A549 (cell line): ENCODE data around the gene OGA. TPM values are rescaled to one million over a fixed set of nuclear protein-coding genes. Genes with fewer than 3 reads are reported as not detected.

Experiments used
- ATAC-seq, 2 experiments: fragments of 200-7000 bp in 1 of 2; fragments of >200 bp in 1 of 2; cut with Nextera tagmentation in 1 of 2; cut with Tn5 transposase in 1 of 2; 3 replicates each; pipeline versions ENCODE4 v1.8.0 to v1.9.1; 2018 to 2020; ENCODE audit warnings: mild to moderate bottlenecking in 1 of 2, moderate library complexity in 1 of 2
- CTCF ChIA-PET: fragments of 300-600 bp; sonication (Branson Sonifier 250); formaldehyde crosslinking; extraction: SDS; loops from one replicate; lab custom pipeline; 2021; ENCODE audit warnings: antibody characterized with exemption, inconsistent platforms; lab: Yijun Ruan, JAX
- POLR2A ChIA-PET: fragments of 350-600 bp; formaldehyde crosslinking; extraction: SDS; loops from one replicate; lab custom pipeline; 2021; ENCODE audit warnings: antibody characterized with exemption, inconsistent platforms; lab: Yijun Ruan, JAX
- DNase-seq, 2 experiments: peaks; one replicate each; pipeline versions ENCODE4 v3.0.0 to v3.0.0-alpha.2; 2011 to 2016; ENCODE audit warnings: low read depth in 1 of 2, low spot score in 1 of 2
- FAIRE-seq: peaks from 2 replicates; lab custom pipeline; 2011; peaks lifted over from hg19 to GRCh38; lab: Jason Lieb, UNC
- H3K27ac ChIP-seq, 2 experiments: fragments of >200 bp; sonication (Bioruptor Twin); formaldehyde crosslinking; 3 replicates each; pipeline ENCODE4 v1.5.1; 2016 to 2017
- H3K4me1 ChIP-seq: fragments of >200 bp; sonication (Bioruptor Twin); formaldehyde crosslinking; 3 replicates; pipeline ENCODE4 v1.6.1; 2016
- H3K4me2 ChIP-seq: fragments of >200 bp; sonication (Bioruptor Twin); formaldehyde crosslinking; 3 replicates; pipeline ENCODE4 v1.6.1; 2016
- H3K4me3 ChIP-seq: fragments of >200 bp; sonication (Bioruptor Twin); formaldehyde crosslinking; 3 replicates; pipeline ENCODE4 v1.5.1; 2016
- H3K9me3 ChIP-seq: fragments of >200 bp; sonication (Bioruptor Twin); formaldehyde crosslinking; 3 replicates; pipeline ENCODE4 v1.6.1; 2016
- CEBPB ChIP-seq, 2 experiments: fragments of >200 bp in 1 of 2; sonication (Bioruptor Twin) in 1 of 2; formaldehyde crosslinking in 1 of 2; IDR thresholded peaks; 2 replicates each; pipeline ENCODE4 v1.6.1; 2012 to 2016
- CHD2 ChIP-seq: fragments of 150-350 bp; IDR thresholded peaks from 2 replicates; pipeline ENCODE4 v1.6.1; 2014; ENCODE audit warnings: low read length; ENCODE audit not compliant: partially characterized antibody
- CHD4 ChIP-seq: fragments of 200-600 bp; sonication (generic); IDR thresholded peaks from 2 replicates; pipeline ENCODE4 v1.6.1; 2016; ENCODE audit warnings: antibody characterized with exemption, mild to moderate bottlenecking, borderline replicate concordance
- EP300 ChIP-seq, 2 experiments: fragments of >200 bp; sonication (Bioruptor Twin); formaldehyde crosslinking; IDR thresholded peaks; 2 replicates in 1 of 2; 3 replicates in 1 of 2; pipeline ENCODE4 v1.6.1; 2016 to 2017
- ESRRA ChIP-seq: fragments of 150-350 bp; IDR thresholded peaks from 2 replicates; pipeline ENCODE4 v1.6.1; 2014; ENCODE audit warnings: mild to moderate bottlenecking, low read length, borderline replicate concordance
- FOSL2 ChIP-seq, 2 experiments: fragments of 450-650 bp in 1 of 2; fragments of >200 bp in 1 of 2; sonication (Bioruptor Twin) in 1 of 2; formaldehyde crosslinking; IDR thresholded peaks; 2 replicates each; pipeline versions ENCODE4 v1.5.0 to v1.6.1; 2016 to 2020; ENCODE audit warnings: mild to moderate bottlenecking in 1 of 2, moderate library complexity in 1 of 2
- FOXS1 ChIP-seq: fragments of 250-450 bp; sonication (Bioruptor Pico); IDR thresholded peaks from 2 replicates; pipeline ENCODE4 v1.5.0; 2020; ENCODE audit warnings: mild to moderate bottlenecking, moderate library complexity
- GATA3 ChIP-seq: IDR thresholded peaks from 2 replicates; pipeline ENCODE4 v1.6.1; 2012; ENCODE audit warnings: borderline replicate concordance
- HEYL ChIP-seq: fragments of 250-450 bp; sonication (Bioruptor Pico); IDR thresholded peaks from 2 replicates; pipeline ENCODE4 v1.8.0; 2021; ENCODE audit warnings: mild to moderate bottlenecking, moderate library complexity
- HOXB13 ChIP-seq: fragments of 250-450 bp; sonication (Bioruptor Pico); IDR thresholded peaks from 2 replicates; pipeline ENCODE4 v1.5.0; 2020; ENCODE audit warnings: low read depth, mild to moderate bottlenecking, moderate library complexity
- HOXB5 ChIP-seq: fragments of 250-450 bp; sonication (Bioruptor Pico); IDR thresholded peaks from 2 replicates; pipeline ENCODE4 v1.5.0; 2020; ENCODE audit warnings: mild to moderate bottlenecking, moderate library complexity
- KDM5A ChIP-seq: fragments of 200-600 bp; sonication (generic); IDR thresholded peaks from 2 replicates; pipeline ENCODE4 v1.6.1; 2016; ENCODE audit warnings: antibody characterized with exemption, mild to moderate bottlenecking
- MAX ChIP-seq: IDR thresholded peaks from 2 replicates; pipeline ENCODE4 v1.6.1; 2012
- MYC ChIP-seq: IDR thresholded peaks from 2 replicates; pipeline ENCODE4 v1.6.1; 2012; ENCODE audit warnings: mild to moderate bottlenecking, inconsistent platforms, low read length, improper control_type of control experiment, borderline replicate concordance
- NFE2L2 ChIP-seq: fragments of 150-350 bp; conservative IDR thresholded peaks from 2 replicates; pipeline ENCODE4 v1.6.1; 2014; ENCODE audit warnings: low read length
- PHF8 ChIP-seq: fragments of 200-600 bp; sonication (generic); IDR thresholded peaks from 2 replicates; pipeline ENCODE4 v1.6.1; 2016; ENCODE audit warnings: low read depth, mild to moderate bottlenecking, antibody characterized with exemption, moderate library complexity, borderline replicate concordance
- POLR2AphosphoS2 ChIP-seq: conservative IDR thresholded peaks from 2 replicates; pipeline ENCODE4 v1.6.1; 2012; ENCODE audit warnings: low read length, improper control_type of control experiment, inconsistent platforms
- RAD21 ChIP-seq, 2 experiments: fragments of >200 bp in 1 of 2; sonication (Bioruptor Twin) in 1 of 2; formaldehyde crosslinking in 1 of 2; IDR thresholded peaks in 1 of 2; conservative IDR thresholded peaks in 1 of 2; 2 replicates in 1 of 2; 3 replicates in 1 of 2; pipeline ENCODE4 v1.6.1; 2012 to 2018; ENCODE audit warnings: inconsistent platforms in 1 of 2
- RARB ChIP-seq: fragments of 250-450 bp; sonication (Bioruptor Pico); IDR thresholded peaks from 2 replicates; pipeline ENCODE4 v1.8.0; 2021; ENCODE audit warnings: mild to moderate bottlenecking, moderate library complexity
- RNF2 ChIP-seq: fragments of 200-600 bp; sonication (generic); IDR thresholded peaks from 2 replicates; pipeline ENCODE4 v1.6.1; 2016; ENCODE audit warnings: low read depth, mild to moderate bottlenecking, antibody characterized with exemption, moderate library complexity, borderline replicate concordance
- SMC3 ChIP-seq: fragments of >200 bp; sonication (Bioruptor Twin); formaldehyde crosslinking; IDR thresholded peaks from 3 replicates; pipeline ENCODE4 v1.6.1; 2018; ENCODE audit warnings: inconsistent platforms
- TFCP2L1 ChIP-seq: fragments of 250-450 bp; sonication (Bioruptor Pico); IDR thresholded peaks from 2 replicates; pipeline ENCODE4 v1.5.0; 2021; ENCODE audit warnings: mild to moderate bottlenecking
- ZC3H11A ChIP-seq: fragments of 450-650 bp; IDR thresholded peaks from 2 replicates; pipeline ENCODE4 v1.6.1; 2014; ENCODE audit warnings: antibody characterized with exemption, mild to moderate bottlenecking
- ZNF302 ChIP-seq: fragments of 250-450 bp; sonication (Bioruptor Pico); IDR thresholded peaks from 2 replicates; pipeline ENCODE4 v1.9.0; 2021; ENCODE audit warnings: inconsistent platforms, mild to moderate bottlenecking, moderate library complexity
- ZSCAN20 ChIP-seq: fragments of 250-450 bp; sonication (Bioruptor Pico); IDR thresholded peaks from 2 replicates; pipeline ENCODE4 v1.8.0; 2022; ENCODE audit warnings: mild to moderate bottlenecking, moderate library complexity
- WGBS: methylation state at CpG from one replicate; pipeline ENCODE4 v1.1.6; 2017; ENCODE audit errors: missing lambda C conversion rate; 5-methylcytosine and 5-hydroxymethylcytosine counted together
- polyA plus RNA-seq, 4 experiments: library from polyadenylated mRNA; depleted of rRNA in 3 of 4; stranded (reverse); fragments of >200 nt; fragmentation: RNase III in 1 of 4; extraction: RNeasy Plus Mini Kit Qiagen cat#74134 plus additional on column Dnase treatment in 1 of 4; gene quantifications; 2 replicates in 3 of 4; 3 replicates in 1 of 4; pipeline ENCODE4 v1.2.3, GENCODE V29; 2011 to 2017
- TF ChIP-seq, protein P1 (sequence below): IDR thresholded peaks from 2 replicates; pipeline ENCODE4 v1.6.1; 2012; ENCODE audit warnings: low read depth, borderline replicate concordance
- TF ChIP-seq, protein P2 (sequence below): fragments of >200 bp; sonication (Bioruptor Twin); formaldehyde crosslinking; IDR thresholded peaks from 2 replicates; pipeline ENCODE4 v1.6.1; 2016
- TF ChIP-seq, protein P3 (sequence below): fragments of >200 bp; sonication (Bioruptor Twin); formaldehyde crosslinking; IDR thresholded peaks from 3 replicates; pipeline ENCODE4 v1.5.1; 2016

Gene OGA
- polyA plus RNA-seq, 2 of the 4 experiments (the other 2 are of a cell fraction), result 40.3 to 79.1 TPM

DNA sequence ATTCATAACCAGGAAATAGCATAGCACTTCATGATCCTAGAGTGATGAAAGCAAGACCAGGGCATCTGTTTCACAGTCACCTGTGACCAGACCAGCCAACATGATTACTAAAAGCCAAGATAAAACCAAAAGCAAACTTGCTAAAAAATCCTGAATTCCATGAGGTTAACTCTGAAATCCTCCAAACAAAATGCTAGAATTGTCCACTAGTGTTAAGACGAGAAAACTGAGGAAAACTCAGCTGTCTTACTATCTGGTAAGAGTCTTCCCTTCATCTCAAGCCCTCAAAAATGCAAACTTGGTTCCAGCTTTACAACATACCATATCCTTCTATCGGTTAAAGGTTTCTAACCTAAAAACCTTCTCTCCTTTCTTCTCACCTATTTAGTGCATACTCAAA is 33.7 kb downstream of the OGA start:
- Histone ChIP-seq H3K27ac (no peak overlapping the region), H3K4me2 (no peak overlapping the region), H3K4me3 (no peak overlapping the region), H3K9me3 (no peaks in the 10 kb centered on the region), H3K4me1 (peaks cover 30% of the 10 kb centered on the region)
- DNase-seq (no peak), FAIRE-seq (no peak), ATAC-seq (no peak)
- WGBS, result 77% methylated on average over 2 of the region's 2 CpGs
- POLR2A ChIA-PET, result interaction anchor here (0.6 to 3.5 kb wide), 3 partner anchors 11 to 235 kb away, joined by 3 to 24 read pairs (median 12); partner anchors contain the start of gene OGA
- TF ChIP-seq HEYL (CRISPR knock-in tag) (no peak), CEBPB (IDR thresholded peaks at IDR 0.05) (no peak), CHD4 (no peak), RARB (CRISPR knock-in tag) (no peak), SMC3 (no peak), CHD2 (no peak), MYC (no peak), TFCP2L1 (CRISPR knock-in tag) (no peak), POLR2AphosphoS2 (no peak), RAD21 (conservative IDR thresholded peaks at IDR 0.05 in 1 of 2, IDR thresholded peaks at IDR 0.05 in 1 of 2) (no peak), HOXB5 (CRISPR knock-in tag) (no peak), FOSL2 (IDR thresholded peaks at IDR 0.05) (no peak), FOSL2 (CRISPR knock-in tag; IDR thresholded peaks at IDR 0.05) (no peak), EP300 (IDR thresholded peaks at IDR 0.05) (no peak)
- TF ChIP-seq, protein P1, sequence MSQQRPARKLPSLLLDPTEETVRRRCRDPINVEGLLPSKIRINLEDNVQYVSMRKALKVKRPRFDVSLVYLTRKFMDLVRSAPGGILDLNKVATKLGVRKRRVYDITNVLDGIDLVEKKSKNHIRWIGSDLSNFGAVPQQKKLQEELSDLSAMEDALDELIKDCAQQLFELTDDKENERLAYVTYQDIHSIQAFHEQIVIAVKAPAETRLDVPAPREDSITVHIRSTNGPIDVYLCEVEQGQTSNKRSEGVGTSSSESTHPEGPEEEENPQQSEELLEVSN, result no peak
- TF ChIP-seq, protein P2, sequence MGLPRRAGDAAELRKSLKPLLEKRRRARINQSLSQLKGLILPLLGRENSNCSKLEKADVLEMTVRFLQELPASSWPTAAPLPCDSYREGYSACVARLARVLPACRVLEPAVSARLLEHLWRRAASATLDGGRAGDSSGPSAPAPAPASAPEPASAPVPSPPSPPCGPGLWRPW, result no peak
- CTCF ChIA-PET, result interaction anchor here (0.6 to 8.1 kb wide), 12 partner anchors 9 to 570 kb away, joined by 3 to 106 read pairs (median 3); partner anchors contain the start of gene KCNIP2

- ChIA-PET CTCF (interaction anchor here (1.0 to 8.1 kb wide), 9 partner anchors 10 to 570 kb away, joined by 3 to 106 read pairs (median 12); no protein-coding TSS in a partner anchor), POLR2A (interaction anchor here (3.5 kb wide), 1 partner anchor 34 kb away, joined by 24 read pairs; the partner anchor contains the start of gene OGA)
- Histone ChIP-seq H3K4me2 (peak overlapping the region; percentile 76), H3K27ac (peak overlapping the region; percentile 84 to 93), H3K9me3 (no peaks in the 10 kb centered on the region), H3K4me1 (peaks cover 32% of the 10 kb centered on the region), H3K4me3 (peak overlapping the region; percentile 72)
- 72% methylated on average over 10 of the region's 10 CpGs for WGBS
- FAIRE-seq (no peak), ATAC-seq (no peak; a peak in 1 of 6 replicates), DNase-seq (no peak)
- TF ChIP-seq ESRRA (no peak), HOXB13 (CRISPR knock-in tag) (no peak), RNF2 (no peak), ZNF302 (no peak)
Observed at GRCh38 chr10:101783736-101784118, 34.5 kb downstream of the OGA start.

DNA sequence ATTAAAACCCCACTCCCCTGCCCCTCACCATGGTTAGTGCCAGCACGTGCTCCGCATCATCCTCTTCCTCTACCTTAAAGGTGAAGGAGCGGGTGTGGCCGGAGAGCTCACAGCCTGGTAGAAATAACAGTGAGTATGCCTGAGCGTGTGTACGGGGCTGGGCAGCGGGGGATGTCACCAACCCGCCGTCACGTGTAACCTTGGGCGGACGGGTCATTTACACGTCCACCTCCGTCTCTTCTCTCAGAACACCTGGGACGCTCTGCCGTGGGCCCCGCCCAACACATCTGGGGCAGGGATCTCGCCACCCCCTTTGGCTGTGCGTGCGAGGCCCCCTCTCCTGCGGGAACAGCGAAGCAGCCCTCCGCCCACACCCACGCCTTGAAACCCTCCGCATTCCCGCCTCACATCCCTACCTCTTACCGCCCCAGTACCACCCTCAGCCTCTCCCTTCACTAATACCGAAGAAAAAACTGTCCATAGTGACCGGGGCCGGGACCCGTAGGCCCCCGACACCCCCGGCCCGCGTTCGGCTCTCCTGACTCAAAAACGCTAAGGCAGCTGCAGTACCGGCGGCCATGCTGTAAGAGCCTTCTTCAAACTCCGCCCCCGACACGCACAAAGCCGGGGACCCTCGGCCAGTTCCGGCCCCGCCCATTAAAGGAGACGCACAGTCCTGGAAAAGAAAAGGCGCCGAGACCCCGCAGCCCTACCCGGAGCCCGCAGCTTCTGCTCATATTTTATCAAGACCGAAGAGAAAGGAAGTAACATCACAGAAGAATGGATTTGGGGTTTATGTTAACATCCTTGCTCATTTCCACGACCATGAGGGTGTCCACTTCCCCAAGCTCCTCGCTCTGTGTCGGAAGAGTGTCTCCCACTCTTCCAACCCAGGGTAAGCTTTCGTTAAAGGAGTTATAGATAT is 35.2 kb downstream of the OGA start, which contains the start of gene NPM3:
TSS of gene NPM3 (minus strand) at position 636 of the 925 bp plus-strand sequence. CDS start at position 580, 56 bp downstream.
- ChIA-PET CTCF (interaction anchor here (0.8 to 8.1 kb wide), 16 partner anchors 10 to 574 kb away, joined by 3 to 106 read pairs (median 11); no protein-coding TSS in a partner anchor), POLR2A (interaction anchor here (3.5 kb wide), 1 partner anchor 35 kb away, joined by 24 read pairs; the partner anchor contains the start of gene OGA)
- Histone ChIP-seq H3K27ac (peak within 1 kb of the TSS; percentile 84 to 93), H3K9me3 (no peaks in the 10 kb centered on the region), H3K4me1 (peaks cover 32% of the 10 kb centered on the region), H3K4me2 (peak within 1 kb of the TSS; percentile 76), H3K4me3 (peak within 1 kb of the TSS; percentile 72)
- ATAC-seq (peak; percentile 64 to 81), FAIRE-seq (no peak), DNase-seq (peak; percentile 81 to 94)
- 4% methylated on average over 44 of the region's 57 CpGs for WGBS
- TF ChIP-seq ZSCAN20 (CRISPR knock-in tag), result no peak
- TF ChIP-seq FOXS1 (CRISPR knock-in tag), result no peak
- TF ChIP-seq PHF8, result peak; percentile 34; the same call in 1 of the 2 replicates
- no peak for TF ChIP-seq HOXB13 (CRISPR knock-in tag)
- TF ChIP-seq ZC3H11A, result no peak
- no peak for TF ChIP-seq GATA3
- no peak for TF ChIP-seq NFE2L2
- TF ChIP-seq, protein P1, result 0 out of 2 replicates have a peak, but pooled peaks have one; percentile 13
- TF ChIP-seq, protein P3, sequence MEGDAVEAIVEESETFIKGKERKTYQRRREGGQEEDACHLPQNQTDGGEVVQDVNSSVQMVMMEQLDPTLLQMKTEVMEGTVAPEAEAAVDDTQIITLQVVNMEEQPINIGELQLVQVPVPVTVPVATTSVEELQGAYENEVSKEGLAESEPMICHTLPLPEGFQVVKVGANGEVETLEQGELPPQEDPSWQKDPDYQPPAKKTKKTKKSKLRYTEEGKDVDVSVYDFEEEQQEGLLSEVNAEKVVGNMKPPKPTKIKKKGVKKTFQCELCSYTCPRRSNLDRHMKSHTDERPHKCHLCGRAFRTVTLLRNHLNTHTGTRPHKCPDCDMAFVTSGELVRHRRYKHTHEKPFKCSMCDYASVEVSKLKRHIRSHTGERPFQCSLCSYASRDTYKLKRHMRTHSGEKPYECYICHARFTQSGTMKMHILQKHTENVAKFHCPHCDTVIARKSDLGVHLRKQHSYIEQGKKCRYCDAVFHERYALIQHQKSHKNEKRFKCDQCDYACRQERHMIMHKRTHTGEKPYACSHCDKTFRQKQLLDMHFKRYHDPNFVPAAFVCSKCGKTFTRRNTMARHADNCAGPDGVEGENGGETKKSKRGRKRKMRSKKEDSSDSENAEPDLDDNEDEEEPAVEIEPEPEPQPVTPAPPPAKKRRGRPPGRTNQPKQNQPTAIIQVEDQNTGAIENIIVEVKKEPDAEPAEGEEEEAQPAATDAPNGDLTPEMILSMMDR, result no peak
- TF ChIP-seq MAX, result peak; percentile 64; the same call in 1 of the 2 replicates
- no peak for TF ChIP-seq RNF2
- peak; percentile 99 for TF ChIP-seq KDM5A
